K562 treated with DMSO at 1 percent for 12 hours (cell line): ENCODE results near the gene CYB561D2. TPM values are rescaled to one million over a fixed set of nuclear protein-coding genes. Genes with fewer than 3 reads are reported as not detected.

Source experiments
- total RNA-seq: library from RNA; unstranded; fragments of 300-600 nt; gene quantifications from 2 replicates; pipeline ENCODE4 v1.2.3, GENCODE V29; 2022; ENCODE audit not compliant: insufficient read depth

The CYB561D2 gene
- 11.0 and 11.3 TPM in 2 replicates for total RNA-seq

GRCh38 chr3:50350527-50351322, at the start of gene CYB561D2, which contains the start of gene NPRL2:
CYB561D2 (plus strand) TSS chr3:50350862; CDS start chr3:50351434, 572 bp downstream.
NPRL2 (minus strand) TSS chr3:50350775; CDS start chr3:50350652, 123 bp downstream.

GRCh38 chr3:50303013-50303815, 47.4 kb upstream of the CYB561D2 start, which contains the start of gene HYAL1:
HYAL1 (minus strand) TSS chr3:50303574; CDS start chr3:50302956, 618 bp downstream.

GRCh38 chr3:50322386-50323091, 28.1 kb upstream of the CYB561D2 start, which contains the start of gene HYAL2:
HYAL2 (minus strand) TSS chr3:50322745; CDS start chr3:50320489, 2,256 bp downstream.

GRCh38 chr3:50327943-50328691, 22.5 kb upstream of the CYB561D2 start, which contains the start of gene TUSC2:
TUSC2 (minus strand) TSS chr3:50328223; CDS start chr3:50328099, 124 bp downstream.

GRCh38 chr3:50340448-50341329, 10.0 kb upstream of the CYB561D2 start, which contains the start of gene RASSF1:
RASSF1 (minus strand) TSS chr3:50340836; CDS start chr3:50340805, 31 bp downstream.

GRCh38 chr3:50345586-50346234, 5.0 kb upstream of the CYB561D2 start, which contains the start of gene ZMYND10:
ZMYND10 (minus strand) TSS chr3:50345732; CDS start chr3:50345579, 153 bp downstream.

GRCh38 chr3:50358911-50359759, 8.5 kb downstream of the CYB561D2 start, which contains the start of gene TMEM115:
TMEM115 (minus strand) TSS chr3:50359521; CDS start chr3:50359063, 458 bp downstream.

Other genes with a start within 250 kb of the CYB561D2 start
- 1.2 and 3.0 TPM in 2 replicates for gene SEMA3F, start 195.5 kb upstream of the CYB561D2 start, total RNA-seq
- gene GNAT1, start 159.3 kb upstream of the CYB561D2 start, total RNA-seq: not detected in 2 replicates
- gene SLC38A3, start 145.6 kb upstream of the CYB561D2 start, total RNA-seq: not detected in 2 replicates
- 81.0 and 102 TPM in 2 replicates for gene GNAI2, start 114.7 kb upstream of the CYB561D2 start, total RNA-seq
- 4.2 and 4.3 TPM in 2 replicates for gene SEMA3B, start 81.7 kb upstream of the CYB561D2 start, total RNA-seq
- not detected in 2 replicates for gene LSMEM2, start 71.8 kb upstream of the CYB561D2 start, total RNA-seq
- 24.4 and 25.2 TPM in 2 replicates for gene IFRD2, start 58.4 kb upstream of the CYB561D2 start, total RNA-seq
- gene HYAL3, start 51.5 kb upstream of the CYB561D2 start, total RNA-seq: 5.7 and 8.2 TPM in 2 replicates
- 11.4 and 12.5 TPM in 2 replicates for gene NAA80, start 51.5 kb upstream of the CYB561D2 start, total RNA-seq
- 1.4 and 3.0 TPM in 2 replicates for gene HYAL1, start 47.3 kb upstream of the CYB561D2 start, total RNA-seq
- 13.7 and 15.2 TPM in 2 replicates for gene HYAL2, start 28.1 kb upstream of the CYB561D2 start, total RNA-seq
- gene TUSC2, start 22.6 kb upstream of the CYB561D2 start, total RNA-seq: 37.5 and 40.3 TPM in 2 replicates
- 44.3 and 50.8 TPM in 2 replicates for gene RASSF1, start 10.0 kb upstream of the CYB561D2 start, total RNA-seq
- gene ZMYND10, start 5.1 kb upstream of the CYB561D2 start, total RNA-seq: 0.44 and 1.7 TPM in 2 replicates
- gene NPRL2, start 87 bp upstream of the CYB561D2 start, total RNA-seq: 22.0 and 25.3 TPM in 2 replicates
- gene TMEM115, start 8.7 kb downstream of the CYB561D2 start, total RNA-seq: 30.7 and 35.7 TPM in 2 replicates
- 0.38 TPM in 1 of 2 replicates, not detected in the other for gene CACNA2D2, start 152.8 kb downstream of the CYB561D2 start, total RNA-seq
- gene C3orf18, start 216.9 kb downstream of the CYB561D2 start, total RNA-seq: 2.4 and 3.0 TPM in 2 replicates
- 12.7 and 13.1 TPM in 2 replicates for gene HEMK1, start 218.7 kb downstream of the CYB561D2 start, total RNA-seq